ENCODE measurements around the gene PTPN12.

PTPN12 gene

DNA sequence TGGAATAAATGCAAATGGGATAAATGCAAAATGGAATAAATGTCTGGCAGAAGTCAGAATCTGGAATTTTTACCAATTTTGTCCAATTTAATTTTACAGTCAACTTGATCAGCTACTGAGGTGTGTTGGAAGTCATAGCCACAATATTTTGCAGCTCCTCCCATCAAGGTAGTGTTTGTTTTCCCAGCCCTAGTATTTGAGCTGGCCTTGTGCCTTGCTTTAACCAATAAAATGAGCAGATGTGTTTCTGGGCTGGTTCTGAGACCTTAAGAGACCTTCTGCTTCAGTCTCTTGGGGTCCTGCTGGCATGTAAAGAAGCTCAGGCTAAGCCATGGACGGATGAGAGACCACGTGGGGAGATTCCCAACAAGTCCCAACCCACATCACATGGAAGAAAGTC is 116.5 kb downstream of the PTPN12 start:
- POLR2A ChIA-PET, result no interaction called here
- CTCF ChIA-PET, result interaction anchor here (0.9 to 4.2 kb wide), 4 partner anchors 35 to 110 kb away, joined by 3 to 27 read pairs (median 11); no protein-coding TSS in a partner anchor
- TF ChIP-seq CTCF (IDR thresholded peaks at IDR 0.05; ENCODE audit: control extremely low read depth, extremely low read depth, low read depth, missing control alignments), result no peak
- DNase-seq (ENCODE audit: extremely low spot score), result no peak

- DNase-seq (ENCODE audit: extremely low spot score), result no peak
- CTCF ChIA-PET, result interaction anchor here (1.1 to 2.2 kb wide), 6 partner anchors 8 to 385 kb away, joined by 3 to 8 read pairs (median 6); no protein-coding TSS in a partner anchor
- no peak for TF ChIP-seq CTCF (IDR thresholded peaks at IDR 0.05; ENCODE audit: control extremely low read depth, extremely low read depth, low read depth, missing control alignments)
- POLR2A ChIA-PET, result no interaction called here
Observed at GRCh38 chr7:77655356-77655755, 118.3 kb downstream of the PTPN12 start.

- no peak for TF ChIP-seq CTCF (IDR thresholded peaks at IDR 0.05; ENCODE audit: control extremely low read depth, extremely low read depth, low read depth, missing control alignments)
- no peak for DNase-seq (ENCODE audit: extremely low spot score)
- ChIA-PET CTCF (interaction anchor here (0.9 to 5.4 kb wide), 10 partner anchors 9 to 384 kb away, joined by 3 to 43 read pairs (median 5); no protein-coding TSS in a partner anchor), POLR2A (interaction anchor here (1.6 kb wide), 1 partner anchor 40 kb away, joined by 3 read pairs; the partner anchor contains the start of gene RSBN1L)
Observed at GRCh38 chr7:77655836-77656455, 118.9 kb downstream of the PTPN12 start.

- CTCF ChIA-PET, result interaction anchor here (0.7 to 5.4 kb wide), 33 partner anchors 7 to 426 kb away, joined by 3 to 43 read pairs (median 4); partner anchors contain the start of gene RSBN1L
- POLR2A ChIA-PET, result interaction anchor here (0.6 kb wide), 1 partner anchor 29 kb away, joined by 4 read pairs; no protein-coding TSS in a partner anchor
- DNase-seq (ENCODE audit: extremely low spot score), result peak; percentile 51
- TF ChIP-seq CTCF (IDR thresholded peaks at IDR 0.05; ENCODE audit: control extremely low read depth, extremely low read depth, low read depth, missing control alignments), result peak; percentile 53
Observed at GRCh38 chr7:77657427-77658224, 120.5 kb downstream of the PTPN12 start.

GRCh38 chr7:77658928-77659327 is 121.8 kb downstream of the PTPN12 start:
- ChIA-PET POLR2A (no interaction called here), CTCF (interaction anchor here (0.9 to 5.4 kb wide), 19 partner anchors 8 to 425 kb away, joined by 3 to 43 read pairs (median 4); no protein-coding TSS in a partner anchor)
- no peak for DNase-seq (ENCODE audit: extremely low spot score)
- no peak for TF ChIP-seq CTCF (IDR thresholded peaks at IDR 0.05; ENCODE audit: control extremely low read depth, extremely low read depth, low read depth, missing control alignments)

DNA sequence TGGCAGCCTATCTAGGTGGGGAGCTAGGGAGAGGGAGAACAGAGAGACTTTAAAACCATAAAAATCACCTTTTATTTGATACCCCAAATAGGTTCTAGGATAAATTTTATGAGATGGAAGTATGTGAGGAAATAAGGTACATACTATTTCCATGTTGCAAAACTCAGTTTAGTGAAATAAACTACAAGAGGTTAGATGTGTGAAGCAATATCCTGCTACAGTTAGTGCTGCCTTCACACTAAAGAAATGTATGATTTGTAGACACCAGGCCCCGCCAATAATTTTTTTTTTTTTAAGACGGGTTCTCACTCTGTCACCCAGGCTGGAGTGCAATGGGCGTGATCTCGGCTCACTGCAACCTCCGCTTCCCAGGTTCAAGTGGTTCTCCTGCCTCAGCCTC is 124.7 kb downstream of the PTPN12 start:
- CTCF ChIA-PET, result interaction anchor here (4.3 to 4.5 kb wide), 2 partner anchors 11 to 95 kb away, joined by 27 to 31 read pairs; no protein-coding TSS in a partner anchor
- no peak for TF ChIP-seq CTCF (IDR thresholded peaks at IDR 0.05; ENCODE audit: control extremely low read depth, extremely low read depth, low read depth, missing control alignments)
- DNase-seq (ENCODE audit: extremely low spot score), result no peak
- POLR2A ChIA-PET, result no interaction called here

All from GM10248 (cell line).